Esophagus muscularis mucosa (tissue), 4 donors: ENCODE data around the gene NR3C2.

ENCODE experiments used
- CTCF ChIP-seq, 3 experiments: fragments of 200-600 bp in 2 of 3; fragments of 450-650 bp in 1 of 3; sonication (generic) in 2 of 3; IDR thresholded peaks; one replicate each; pipeline ENCODE4 v1.5.1; 2017 to 2019; ENCODE audit warnings: antibody characterized with exemption in 3 of 3, mild to moderate bottlenecking in 2 of 3, moderate library complexity in 1 of 3
- EP300 ChIP-seq: sonication (generic); formaldehyde crosslinking; IDR thresholded peaks from one replicate; pipeline ENCODE4 v1.6.1; 2017; ENCODE audit warnings: antibody characterized with exemption
- POLR2A ChIP-seq: fragments of 450-650 bp; IDR thresholded peaks from one replicate; pipeline ENCODE4 v1.6.1; 2017; ENCODE audit warnings: antibody characterized with exemption, moderate library complexity, mild to moderate bottlenecking, low read depth
- POLR2AphosphoS5 ChIP-seq, 2 donors: sonication (generic); formaldehyde crosslinking; IDR thresholded peaks; one replicate each; pipeline ENCODE4 v1.6.1; 2017; ENCODE audit warnings: antibody characterized with exemption in 2 of 2

GRCh38 chr4:148162519-148162918 is 279.7 kb downstream of the NR3C2 start:
- no peak for TF ChIP-seq CTCF (IDR thresholded peaks at IDR 0.05)
- TF ChIP-seq POLR2A = no peak
- TF ChIP-seq EP300 = no peak
- no peak for TF ChIP-seq POLR2AphosphoS5 (IDR thresholded peaks at IDR 0.05)
